GM19193 (cell line): ENCODE results near the gene ARHGEF38.

Experiments used
- POLR2A ChIP-seq: IDR thresholded peaks from 4 replicates; pipeline ENCODE4 v1.6.1; 2011; ENCODE audit not compliant: insufficient read depth, insufficient read length; ENCODE audit errors: extremely low read depth

ARHGEF38 gene

GRCh38 chr4:105544520-105545286 lies 7.7 kb upstream of the ARHGEF38 start:
- no peak for TF ChIP-seq POLR2A

DNA sequence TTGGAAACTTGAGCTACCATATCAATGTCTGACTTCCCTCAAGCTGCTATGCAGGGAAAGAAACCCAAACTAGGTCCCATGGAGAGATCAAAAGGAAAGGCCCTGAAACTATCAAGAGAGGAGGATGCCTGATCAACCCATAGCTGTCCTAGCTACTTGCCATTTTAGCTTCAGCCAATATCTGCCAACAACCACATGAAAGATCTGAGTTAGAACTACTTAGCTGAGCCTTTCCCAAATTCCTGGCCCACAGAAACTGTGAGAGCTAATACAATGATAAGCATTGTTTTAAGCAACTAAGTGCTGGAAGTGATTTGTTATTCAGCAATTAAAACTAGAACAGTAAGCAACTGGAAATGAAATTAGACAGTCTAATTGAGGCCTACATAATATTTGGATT lies 6.3 kb upstream of the ARHGEF38 start:
- TF ChIP-seq POLR2A = no peak

- TF ChIP-seq POLR2A = no peak
Observed at GRCh38 chr4:105547769-105548168, 4.7 kb upstream of the ARHGEF38 start.

GRCh38 chr4:105548483-105548882 lies 3.9 kb upstream of the ARHGEF38 start:
- no peak for TF ChIP-seq POLR2A

GRCh38 chr4:105550641-105551040 lies 1.8 kb upstream of the ARHGEF38 start:
- TF ChIP-seq POLR2A = no peak

DNA sequence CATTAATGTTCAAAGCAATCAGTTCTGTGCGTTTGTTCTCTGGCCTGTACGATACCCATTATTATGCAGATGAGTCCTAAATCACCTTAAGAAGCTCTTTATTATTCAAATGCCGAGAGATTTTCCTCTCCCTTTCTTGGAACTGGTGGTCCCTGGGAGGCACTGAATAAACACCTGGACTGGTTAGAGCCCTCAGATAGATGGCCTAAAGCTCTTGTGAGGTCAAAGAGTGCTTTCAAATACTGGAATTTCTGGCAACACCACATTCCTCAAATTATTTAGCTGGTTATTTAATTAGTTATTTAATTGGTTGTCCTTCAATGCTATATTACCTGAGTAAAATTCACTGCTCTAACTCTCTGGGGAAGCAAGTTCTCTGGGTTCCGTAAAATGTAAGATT lies 3.0 kb downstream of the ARHGEF38 start:
- no peak for TF ChIP-seq POLR2A

GRCh38 chr4:105556206-105556605 lies 3.8 kb downstream of the ARHGEF38 start:
- no peak for TF ChIP-seq POLR2A

- TF ChIP-seq POLR2A = no peak
Observed at GRCh38 chr4:105558277-105558676, 5.9 kb downstream of the ARHGEF38 start.

DNA sequence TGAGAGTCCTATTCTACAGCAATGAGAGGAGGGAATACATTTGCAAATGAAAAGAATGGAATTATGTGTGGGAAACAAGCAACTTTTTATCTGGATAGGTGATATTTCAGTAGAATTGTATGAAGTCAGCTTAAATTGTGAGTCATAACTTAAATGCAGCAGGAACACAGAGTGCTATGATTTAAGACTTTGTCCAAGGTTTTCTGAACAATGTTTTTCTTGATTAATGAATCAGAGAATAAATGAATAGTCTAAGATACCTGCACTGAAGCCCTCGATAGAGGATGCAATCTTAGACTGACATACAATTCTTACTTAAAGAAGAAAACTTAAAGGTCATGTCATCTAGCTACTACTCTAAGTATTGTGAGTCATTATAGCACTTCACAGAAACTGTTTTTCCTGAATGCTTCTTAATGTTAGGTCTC lies 8.0 kb downstream of the ARHGEF38 start:
- no peak for TF ChIP-seq POLR2A

GRCh38 chr4:105563352-105563751 lies 10.9 kb downstream of the ARHGEF38 start:
- no peak for TF ChIP-seq POLR2A

GRCh38 chr4:105568584-105568983 lies 16.2 kb downstream of the ARHGEF38 start:
- TF ChIP-seq POLR2A = no peak

DNA sequence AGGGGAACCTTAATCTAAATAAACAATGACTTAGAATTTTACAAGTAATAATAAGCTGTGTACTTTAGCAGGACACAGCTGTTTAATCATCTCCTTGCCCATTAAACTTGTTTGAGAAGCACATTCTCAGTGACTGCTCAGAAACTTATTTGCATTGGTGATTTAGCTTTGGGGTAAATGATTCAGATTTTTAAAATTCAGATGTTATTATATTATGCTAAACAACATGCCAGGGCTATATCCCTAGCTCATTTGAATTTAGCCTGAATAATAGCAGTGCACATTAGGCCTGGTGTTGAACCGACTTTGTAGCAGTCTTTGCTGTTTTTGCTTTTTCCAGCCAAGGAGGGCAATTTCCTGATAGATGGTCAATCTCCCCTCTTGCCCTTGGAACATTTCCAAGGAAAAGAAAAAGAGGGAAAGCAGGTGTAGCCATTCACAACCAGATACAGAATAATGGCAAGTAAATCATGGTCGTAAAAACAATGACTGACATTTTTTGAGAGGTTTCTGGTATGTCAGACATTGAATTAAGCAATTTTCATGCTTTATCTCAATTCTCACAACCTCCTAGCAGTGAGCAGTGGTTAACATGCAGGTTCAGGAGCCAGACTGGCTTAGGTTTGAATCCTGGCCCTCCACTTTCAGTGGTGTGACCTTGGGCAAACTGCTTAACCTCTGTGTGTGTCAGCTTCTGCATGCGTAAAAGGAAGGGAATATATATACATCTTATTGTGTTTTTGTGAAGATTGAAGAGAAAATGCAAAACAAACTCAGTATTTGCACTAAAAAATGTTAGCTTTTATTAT lies 16.8 kb downstream of the ARHGEF38 start:
- TF ChIP-seq POLR2A = no peak

DNA sequence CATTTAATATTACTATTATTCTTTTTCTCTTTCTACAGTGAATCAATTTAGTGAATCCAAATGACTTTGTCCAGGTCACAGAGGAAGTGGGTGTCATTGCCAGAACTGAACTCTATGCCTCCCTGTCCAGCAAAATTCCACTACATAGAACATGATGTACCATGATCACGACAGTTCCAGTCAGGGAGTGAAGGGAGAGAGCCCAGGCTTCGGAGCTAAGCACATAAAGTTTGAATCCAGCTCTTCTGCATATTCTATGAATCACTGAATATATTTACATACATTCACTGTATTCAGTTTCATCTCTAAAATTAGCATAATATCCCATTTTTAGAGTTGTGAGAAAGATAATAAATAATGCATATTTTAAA lies 17.4 kb downstream of the ARHGEF38 start:
- TF ChIP-seq POLR2A = no peak

- no peak for TF ChIP-seq POLR2A
Observed at GRCh38 chr4:105572296-105572695, 19.9 kb downstream of the ARHGEF38 start.

- TF ChIP-seq POLR2A = no peak
Observed at GRCh38 chr4:105586638-105587328, 34.4 kb downstream of the ARHGEF38 start.

GRCh38 chr4:105587841-105588240 lies 35.4 kb downstream of the ARHGEF38 start:
- no peak for TF ChIP-seq POLR2A

DNA sequence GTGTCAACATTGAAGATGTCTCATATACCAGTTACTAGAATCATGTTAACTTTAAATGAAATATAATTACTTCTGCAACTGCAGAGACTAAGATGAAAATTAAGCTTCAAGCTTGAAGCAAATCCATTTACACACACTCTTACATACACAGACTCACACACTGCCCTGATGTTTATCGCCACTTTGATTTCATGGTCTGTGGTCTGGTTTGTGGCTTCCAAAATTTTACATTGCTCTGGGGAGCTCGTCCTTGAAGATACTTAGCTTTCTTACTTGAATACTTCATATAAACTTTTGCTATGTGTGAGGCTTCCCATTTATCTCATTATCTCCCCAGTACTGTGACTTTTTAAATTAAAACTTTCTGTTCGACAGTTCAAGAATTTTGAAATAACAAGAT lies 35.8 kb downstream of the ARHGEF38 start:
- TF ChIP-seq POLR2A = no peak

DNA sequence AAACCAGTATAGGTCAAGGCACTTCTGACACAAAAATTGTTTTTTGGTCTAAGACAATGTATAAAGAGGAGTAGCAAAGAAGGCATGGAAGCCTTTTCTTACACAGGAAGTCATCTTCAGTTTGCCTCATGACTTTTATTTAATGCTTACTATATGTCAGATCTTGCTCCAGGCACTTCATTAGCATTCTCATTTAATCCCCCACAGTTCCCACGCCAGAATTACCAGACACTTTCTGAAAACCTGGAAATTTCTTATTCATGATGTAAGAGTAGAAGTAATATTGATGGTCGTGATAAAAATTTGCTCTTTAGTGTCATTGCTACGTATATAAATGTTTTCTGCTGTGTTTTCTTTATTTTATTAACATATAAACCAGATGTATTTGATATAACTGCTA lies 39.2 kb downstream of the ARHGEF38 start:
- TF ChIP-seq POLR2A = no peak
